Left cardiac atrium (tissue), 4 donors: Measurements from ENCODE around the gene FASTKD1. TPM values are rescaled to one million over a fixed set of nuclear protein-coding genes. Genes with fewer than 3 reads are reported as not detected.
"Not testable (repeated sequence)": the region's sequence is repeated elsewhere in the genome, so short reads cannot be mapped to it uniquely, and the experiment has no call there.

Experiments
- ATAC-seq, 2 donors: fragments of 200-7000 bp; cut with Tn5 transposase; one replicate each; pipeline ENCODE4 v1.9.1; 2020; ENCODE audit warnings: mild to moderate bottlenecking in 2 of 2, moderate library complexity in 2 of 2
- DNase-seq: peaks from one replicate; pipeline ENCODE4 v3.0.0-alpha.2; 2020
- intact Hi-C, 2 donors: fragments of 100-400 bp; cut with DNase I; formaldehyde crosslinking; loops; one replicate each; pipeline versions ENCODE4 v1.14.1 to v1.15.1; 2022 to 2023
- long read RNA-seq: library from polyadenylated mRNA; unstranded; transcript quantifications from one replicate; pipeline ENCODE4 v2.0.0, GENCODE V29; 2021
- total RNA-seq, 2 donors: library from RNA; stranded (reverse); fragmentation: NEBNext Ultra II Directional; extraction: Animal tissue kit (Norgen Biotek cat#: 25700); gene quantifications; one replicate each; pipeline ENCODE4 v1.2.1, GENCODE V29; 2021
- donor health status: DM: no; HTN: yes; CAD: no.
- donor health status: DM: no; HTN: yes; CAD: no; lungs with severe emphysema.
- donor health status: DM: yes; HTN: yes; CAD: no.
- donor health status: Dilated cardiomyopathy.

The FASTKD1 gene, protein sequence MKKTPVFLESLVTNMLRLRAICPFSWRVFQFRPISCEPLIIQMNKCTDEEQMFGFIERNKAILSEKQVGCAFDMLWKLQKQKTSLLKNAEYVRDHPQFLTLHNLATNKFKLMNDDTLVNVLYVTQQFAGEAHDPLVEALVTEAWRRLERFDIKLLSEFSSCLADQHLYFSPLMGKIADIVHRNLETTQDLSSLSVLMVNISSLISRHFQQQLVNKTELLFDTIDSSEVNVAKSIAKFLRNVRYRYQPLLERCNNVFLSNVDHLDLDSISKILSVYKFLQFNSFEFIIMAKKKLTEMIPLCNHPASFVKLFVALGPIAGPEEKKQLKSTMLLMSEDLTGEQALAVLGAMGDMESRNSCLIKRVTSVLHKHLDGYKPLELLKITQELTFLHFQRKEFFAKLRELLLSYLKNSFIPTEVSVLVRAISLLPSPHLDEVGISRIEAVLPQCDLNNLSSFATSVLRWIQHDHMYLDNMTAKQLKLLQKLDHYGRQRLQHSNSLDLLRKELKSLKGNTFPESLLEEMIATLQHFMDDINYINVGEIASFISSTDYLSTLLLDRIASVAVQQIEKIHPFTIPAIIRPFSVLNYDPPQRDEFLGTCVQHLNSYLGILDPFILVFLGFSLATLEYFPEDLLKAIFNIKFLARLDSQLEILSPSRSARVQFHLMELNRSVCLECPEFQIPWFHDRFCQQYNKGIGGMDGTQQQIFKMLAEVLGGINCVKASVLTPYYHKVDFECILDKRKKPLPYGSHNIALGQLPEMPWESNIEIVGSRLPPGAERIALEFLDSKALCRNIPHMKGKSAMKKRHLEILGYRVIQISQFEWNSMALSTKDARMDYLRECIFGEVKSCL
- 10 to 100 TPM; 45.1 to 66.4 TPM for total RNA-seq
- long read RNA-seq, transcript FASTKD1-204 (15 exons, 2,967 nt), result major isoform, 17 of 37 reads
- long read RNA-seq, partial matches to known transcripts, result 5 of 37 reads
- long read RNA-seq, other reads (novel, unspliced or antisense), result 13 of 37 reads

DNA sequence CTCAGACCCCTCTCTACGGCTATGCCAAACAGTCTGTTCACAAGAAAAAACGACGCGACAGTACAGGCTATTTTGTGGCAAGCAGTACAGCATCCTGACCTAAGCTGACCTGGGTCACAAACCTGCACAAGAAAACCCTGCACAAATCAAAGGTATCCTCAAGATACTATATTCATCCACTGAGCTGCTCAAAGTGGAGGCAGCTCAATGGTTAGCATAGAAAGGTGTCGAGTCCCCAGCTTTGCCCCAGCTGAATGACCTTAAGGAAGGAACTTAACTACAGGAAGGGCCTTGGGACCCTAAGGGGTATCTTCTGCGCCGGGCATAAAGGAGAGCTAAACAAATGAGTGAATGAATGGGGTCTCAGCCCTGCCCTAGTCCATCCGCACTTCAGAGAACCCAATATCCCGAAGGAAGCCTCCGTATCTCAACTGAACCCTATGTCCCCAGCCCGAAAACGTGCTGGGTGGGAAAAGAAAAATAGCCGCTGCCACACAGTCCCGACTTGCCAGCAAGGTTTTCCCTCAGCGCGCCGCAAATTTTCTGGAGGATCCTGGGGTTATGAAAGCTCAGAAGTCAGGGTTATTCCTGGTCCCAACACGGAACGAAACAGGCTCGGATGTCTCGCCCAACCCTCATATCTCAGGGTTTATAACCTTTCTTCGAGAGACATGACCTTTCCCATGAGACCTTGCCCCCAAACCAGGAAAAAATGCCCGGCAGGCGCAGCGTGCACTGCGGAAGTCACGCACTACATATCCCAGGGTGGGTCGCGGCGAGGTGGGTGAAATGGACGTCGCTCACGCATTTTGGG is at the start of gene FASTKD1:
Gene FASTKD1 (minus strand): TSS at position 706 of the 814 bp plus-strand sequence. CDS start 1,836 bp downstream, outside the sequence.
- ATAC-seq, result peak; percentile 100
- peak; percentile 94 for DNase-seq
- intact Hi-C loops, result no loop called here

DNA sequence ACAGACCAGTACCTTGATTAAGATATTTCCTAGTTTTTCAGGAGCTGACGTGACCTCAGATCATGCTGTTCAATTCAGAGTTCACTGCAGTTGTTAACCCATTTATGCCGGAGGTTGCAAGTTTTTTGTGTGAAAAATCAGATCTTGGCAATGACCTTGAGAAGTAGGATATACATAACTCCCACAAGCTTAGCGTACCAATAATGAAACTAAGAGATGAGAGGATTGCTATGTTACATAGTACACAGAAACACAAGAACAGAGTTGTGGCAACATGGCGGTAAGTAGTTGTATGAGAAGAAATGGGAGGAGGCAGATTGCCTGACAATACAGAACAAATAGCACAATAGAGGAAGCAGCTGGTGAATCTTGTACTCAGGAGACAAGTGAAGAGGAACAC is 49.6 kb upstream of the FASTKD1 start:
- DNase-seq (no peak), ATAC-seq (no peak)
- intact Hi-C loops, result no loop called here

DNA sequence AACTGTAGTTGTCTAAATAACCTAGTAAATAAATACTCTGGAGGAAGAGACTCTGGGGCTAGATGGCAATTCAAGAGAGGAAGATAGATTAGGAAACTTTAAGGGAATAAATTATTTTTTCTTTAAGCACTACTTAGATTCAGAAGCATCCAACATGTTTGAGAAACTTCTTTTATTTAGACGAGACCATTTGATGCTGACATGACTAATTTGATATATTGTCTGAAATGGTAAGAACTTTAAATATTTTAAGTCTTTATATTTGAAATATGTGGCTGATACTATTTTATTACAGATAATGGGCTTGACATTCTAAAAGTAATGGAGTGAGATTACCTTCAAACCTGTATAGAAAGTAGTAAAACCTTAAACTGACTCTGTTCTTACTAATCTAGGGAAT is 46.8 kb upstream of the FASTKD1 start:
- DNase-seq (no peak), ATAC-seq (no peak)
- intact Hi-C loops, result no loop called here

DNA sequence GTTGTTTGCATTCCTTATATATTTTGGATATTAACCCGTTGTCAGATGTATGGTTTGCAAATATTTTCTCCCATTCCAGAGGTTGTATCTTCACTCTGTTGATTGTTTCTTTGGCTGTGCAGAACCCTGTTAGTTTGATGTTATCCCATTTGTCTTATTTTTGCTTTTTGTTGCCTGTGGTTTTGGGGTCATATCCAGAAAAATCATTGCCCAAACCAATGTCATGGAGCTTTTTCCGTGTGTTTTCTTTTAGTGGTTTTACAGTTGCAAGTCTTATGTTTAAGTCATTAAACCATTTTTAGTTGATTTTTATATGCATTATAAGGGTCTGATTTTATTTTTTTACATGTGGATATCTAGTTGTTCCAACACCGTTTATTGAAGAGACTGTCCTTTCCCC is 46.3 kb upstream of the FASTKD1 start:
- DNase-seq, result no peak
- ATAC-seq, result no peak
- intact Hi-C loops, result no loop called here

DNA sequence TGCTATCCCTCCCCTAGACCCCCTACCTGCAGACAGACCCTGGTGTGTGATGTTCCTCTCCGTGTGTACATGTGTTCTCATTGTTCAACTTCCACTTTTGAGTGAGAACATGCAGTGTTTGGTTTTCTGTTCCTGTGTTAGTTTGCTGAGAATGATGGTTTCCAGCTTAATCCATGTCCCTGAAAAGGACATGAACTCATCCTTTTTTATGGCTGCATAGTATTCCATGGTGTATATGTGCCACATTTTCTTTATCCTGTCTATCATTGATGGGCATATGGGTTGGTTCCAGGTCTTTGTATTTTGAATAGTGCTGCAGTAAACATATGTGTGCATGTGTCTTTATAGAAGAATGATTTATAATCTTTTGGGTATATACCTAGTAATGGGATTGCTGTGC is 42.3 kb upstream of the FASTKD1 start:
- DNase-seq, intact Hi-C loops, ATAC-seq: not testable (repeated sequence)

DNA sequence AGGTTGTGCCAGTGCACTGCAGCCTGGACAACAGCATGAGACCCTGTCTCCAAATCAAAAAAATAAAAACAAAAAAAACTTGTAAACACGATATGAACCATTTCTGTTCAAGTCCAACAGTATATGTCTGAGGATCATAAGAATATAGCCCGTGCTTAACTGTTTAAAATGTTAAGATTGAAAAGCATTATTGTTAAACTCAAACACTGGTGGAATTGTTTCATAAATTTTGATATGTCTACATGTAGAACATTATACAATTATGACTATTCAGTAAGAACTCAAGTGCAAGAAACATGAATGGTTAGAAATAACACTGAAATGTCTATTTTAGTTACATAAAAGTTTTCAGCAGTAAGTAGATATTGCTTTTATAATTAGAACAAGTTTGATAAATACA is 40.2 kb upstream of the FASTKD1 start:
- ATAC-seq, result no peak
- DNase-seq, result no peak
- intact Hi-C loops, result no loop called here

DNA sequence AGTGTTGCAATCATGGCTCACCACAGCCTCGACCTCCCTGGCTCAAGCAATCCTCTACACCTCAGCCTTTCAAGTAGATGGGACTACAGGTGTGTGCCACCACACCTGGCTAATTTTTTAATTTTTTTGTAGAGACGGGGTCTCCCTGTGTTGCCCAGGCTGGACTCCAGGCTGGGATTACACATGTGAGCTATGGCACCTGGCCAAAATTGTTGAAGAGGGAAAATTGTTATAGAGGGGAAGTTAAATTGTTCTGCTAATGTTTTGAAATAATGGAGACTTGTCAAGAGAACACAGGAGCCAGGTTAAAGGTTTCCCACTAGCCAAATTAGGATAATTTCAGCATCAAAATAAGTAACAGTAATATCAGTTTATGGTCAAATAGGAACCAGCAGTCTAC is 35.6 kb upstream of the FASTKD1 start:
- no peak for DNase-seq
- no peak for ATAC-seq
- intact Hi-C loops, result no loop called here

DNA sequence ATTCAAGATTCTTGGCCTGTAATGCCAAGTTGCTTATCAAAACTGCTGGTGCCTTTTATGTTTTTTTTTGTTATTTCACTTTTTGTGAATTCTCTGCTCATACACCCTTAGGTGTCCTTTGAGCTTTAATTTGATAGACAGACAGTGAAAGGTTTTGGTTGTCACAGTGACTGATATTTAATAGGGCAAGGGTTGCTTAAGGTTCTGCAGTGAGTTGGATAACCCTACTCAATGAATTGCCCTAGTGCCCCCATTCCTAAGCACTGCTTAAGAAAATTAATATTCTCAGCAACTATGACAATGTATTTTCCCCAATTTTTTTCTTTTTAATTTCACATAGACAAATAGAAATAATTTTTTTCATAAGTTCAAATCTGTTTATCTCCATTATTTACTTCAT is 25.9 kb upstream of the FASTKD1 start:
- intact Hi-C loops, result no loop called here
- no peak for ATAC-seq
- no peak for DNase-seq

DNA sequence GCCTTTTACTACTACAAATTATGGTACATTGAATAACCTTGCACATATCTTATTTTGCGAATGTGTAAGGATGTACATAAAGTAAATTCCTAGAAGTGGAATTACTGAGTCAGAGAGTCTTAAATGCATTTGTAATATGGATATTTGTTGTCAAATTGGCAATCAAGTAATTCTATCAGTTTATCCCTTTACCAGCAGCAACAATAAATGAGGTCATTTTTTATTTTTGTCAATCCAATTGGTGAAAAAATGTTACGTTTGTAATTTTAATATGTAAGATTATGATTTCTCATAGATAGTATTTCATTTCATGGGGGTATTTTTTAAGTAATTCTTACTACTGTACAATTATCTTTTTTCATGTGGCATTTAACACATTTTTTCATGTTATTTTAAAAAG is 25.3 kb upstream of the FASTKD1 start:
- intact Hi-C loops, result no loop called here
- DNase-seq (no peak), ATAC-seq (no peak)

DNA sequence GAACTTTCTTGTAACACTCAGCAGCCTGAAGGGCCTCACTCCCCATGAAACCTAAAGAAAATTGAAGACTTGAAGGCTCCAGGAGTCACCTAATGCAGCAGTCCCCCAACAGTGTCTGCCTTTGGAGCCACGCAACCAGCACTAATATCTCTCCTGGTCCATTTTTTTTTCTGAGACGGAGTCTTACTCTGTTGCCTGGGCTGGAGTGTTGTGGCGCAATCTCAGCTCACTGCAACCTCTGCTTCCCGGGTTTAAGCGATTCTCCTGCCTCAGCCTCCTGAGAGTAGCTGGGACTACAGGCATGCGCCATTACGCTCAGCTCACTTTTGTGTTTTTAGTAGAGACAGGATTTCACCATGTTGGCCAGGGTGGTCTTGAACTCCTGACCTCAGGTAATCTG is 22.9 kb upstream of the FASTKD1 start:
- DNase-seq, intact Hi-C loops, ATAC-seq: not testable (repeated sequence)

DNA sequence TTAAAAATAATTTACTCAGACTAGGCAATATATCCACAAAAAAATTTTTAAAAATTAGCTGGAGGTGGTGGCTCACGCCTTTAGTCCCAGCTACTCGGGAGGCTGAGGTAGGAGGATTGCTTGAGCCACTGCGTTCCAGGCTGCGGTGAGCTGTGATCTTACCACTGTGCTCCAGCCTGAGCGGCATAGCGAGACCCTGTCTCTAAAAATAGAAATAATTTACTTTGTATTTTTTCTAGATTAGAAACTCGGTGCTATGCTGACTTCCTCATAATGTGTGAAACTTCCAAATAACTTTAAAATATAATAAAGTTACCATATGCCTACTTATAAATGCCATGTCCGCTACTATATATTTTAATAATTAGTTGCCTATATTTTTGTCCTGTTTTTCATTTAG is 17.1 kb upstream of the FASTKD1 start:
- DNase-seq (no peak), ATAC-seq (no peak)
- intact Hi-C loops, result no loop called here

DNA sequence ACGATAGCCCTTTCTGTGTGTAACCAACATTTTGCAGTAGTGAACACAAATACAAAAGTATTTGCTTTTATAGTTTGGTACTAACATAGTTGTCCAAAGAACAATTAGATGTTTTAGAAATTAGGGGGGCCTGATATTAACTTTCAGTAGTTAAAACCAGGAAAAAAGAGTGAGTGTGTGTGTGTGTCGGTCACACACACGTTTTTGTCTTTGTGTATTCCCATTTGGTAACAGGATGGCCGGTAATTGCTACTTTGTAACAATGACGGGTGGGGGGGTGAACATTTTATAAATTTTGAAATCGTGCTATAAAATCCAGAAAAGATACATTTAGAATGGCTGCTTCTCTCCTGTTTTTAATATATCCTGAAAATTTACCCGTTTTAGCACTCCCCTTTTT is 12.0 kb upstream of the FASTKD1 start:
- intact Hi-C loops, result no loop called here
- no peak for ATAC-seq
- DNase-seq, result no peak

DNA sequence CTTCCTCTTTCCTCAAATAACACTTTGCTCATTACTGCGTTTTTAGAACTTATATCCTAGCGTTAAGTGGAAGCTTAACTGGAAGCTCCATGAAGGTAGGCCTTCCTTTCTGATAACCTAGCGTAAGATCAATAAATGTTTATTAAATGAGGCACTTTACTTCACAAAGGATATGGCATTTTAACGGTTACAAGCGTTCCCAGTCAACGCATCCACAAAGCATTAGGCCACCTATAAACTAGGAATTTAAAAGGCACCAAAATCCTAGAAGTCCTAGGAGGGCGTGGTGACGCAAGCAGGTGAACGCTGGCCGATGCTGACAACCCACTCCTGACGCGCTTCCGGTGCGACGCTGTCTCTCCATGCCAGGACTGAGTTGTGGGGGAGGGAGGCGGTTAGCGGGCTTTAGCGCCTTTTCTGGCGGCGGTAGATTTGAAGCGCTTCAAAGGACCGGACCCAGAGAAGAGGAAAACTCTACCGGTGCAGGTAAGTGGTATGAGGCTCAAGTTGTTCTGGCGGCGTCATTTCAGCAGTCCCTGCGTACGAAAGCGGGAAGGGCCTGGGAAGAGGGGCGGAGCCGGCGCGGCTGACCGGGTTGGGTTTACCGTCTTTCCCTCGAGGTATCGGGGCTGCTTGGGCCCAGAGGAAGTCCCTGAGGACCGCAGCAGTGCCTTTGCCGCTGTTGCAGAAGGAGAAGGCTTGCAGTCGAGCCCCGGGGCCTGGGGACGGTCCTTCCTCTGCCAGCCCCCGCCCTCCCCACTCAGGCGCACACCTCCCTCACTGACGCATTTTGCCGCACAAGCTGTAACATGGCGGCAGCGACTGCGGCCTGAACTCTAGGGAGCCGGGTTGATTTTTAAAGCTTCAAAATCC is 10.6 kb upstream of the FASTKD1 start, which contains the start of gene PPIG:
Gene PPIG (plus strand): TSS at position 347 of the 873 bp plus-strand sequence. CDS start 19,691 bp downstream, outside the sequence.
- DNase-seq, result peak; percentile 93
- intact Hi-C loops, result no loop called here
- ATAC-seq, result peak; percentile 98 to 99

DNA sequence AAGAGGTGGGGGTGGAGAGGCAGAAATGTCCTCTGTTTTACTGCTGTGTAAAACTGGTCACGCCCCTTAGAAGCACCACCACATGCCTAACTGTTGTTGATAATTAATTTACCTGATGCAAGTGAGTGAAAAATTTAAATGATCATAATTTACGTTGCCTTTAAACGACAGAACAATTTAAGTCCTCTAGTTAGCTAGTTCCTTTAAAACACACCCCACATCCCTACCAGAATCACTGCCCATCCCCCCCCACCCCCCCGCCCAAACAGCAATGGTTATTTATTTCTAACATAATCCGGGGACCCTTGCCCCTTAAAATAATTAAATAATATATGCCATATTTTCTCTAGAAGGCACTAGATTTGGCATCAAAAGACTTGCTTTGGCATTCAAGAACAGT is 9.9 kb upstream of the FASTKD1 start:
- DNase-seq, result no peak
- ATAC-seq, result no peak
- intact Hi-C loops, result no loop called here

DNA sequence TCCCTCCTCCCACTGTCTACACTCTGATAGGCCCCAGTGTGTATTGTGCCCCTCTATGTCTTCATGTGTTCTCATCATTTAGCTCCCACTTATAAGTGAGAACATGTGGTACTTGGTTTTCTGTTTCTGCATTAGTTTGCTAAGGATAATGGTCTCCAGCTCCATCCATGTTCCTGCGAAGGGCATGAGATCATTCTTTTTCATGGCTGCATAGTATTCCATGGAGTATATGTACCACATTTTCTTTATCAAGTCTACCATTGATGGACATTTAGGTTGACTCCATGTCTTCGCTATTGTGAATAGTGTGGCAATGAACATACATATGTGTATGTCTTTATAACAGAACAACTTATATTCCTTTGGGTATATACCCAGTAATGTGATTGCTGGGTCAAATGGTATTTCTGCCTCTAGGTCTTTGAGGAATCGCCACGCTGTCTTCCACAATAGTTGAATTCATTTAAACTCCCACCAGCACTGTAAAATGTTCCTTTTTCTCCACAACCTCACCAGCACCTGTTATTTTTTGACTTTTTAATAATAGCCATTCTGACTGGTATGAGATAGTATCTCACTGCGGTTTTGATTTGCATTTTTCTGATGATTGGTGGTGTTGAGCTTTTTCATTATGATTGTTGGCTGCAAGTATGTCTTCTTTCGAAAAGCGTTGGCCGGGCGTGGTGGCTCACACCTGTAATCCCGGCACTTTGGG is 9.0 kb upstream of the FASTKD1 start:
- DNase-seq, intact Hi-C loops, ATAC-seq: not testable (repeated sequence)

DNA sequence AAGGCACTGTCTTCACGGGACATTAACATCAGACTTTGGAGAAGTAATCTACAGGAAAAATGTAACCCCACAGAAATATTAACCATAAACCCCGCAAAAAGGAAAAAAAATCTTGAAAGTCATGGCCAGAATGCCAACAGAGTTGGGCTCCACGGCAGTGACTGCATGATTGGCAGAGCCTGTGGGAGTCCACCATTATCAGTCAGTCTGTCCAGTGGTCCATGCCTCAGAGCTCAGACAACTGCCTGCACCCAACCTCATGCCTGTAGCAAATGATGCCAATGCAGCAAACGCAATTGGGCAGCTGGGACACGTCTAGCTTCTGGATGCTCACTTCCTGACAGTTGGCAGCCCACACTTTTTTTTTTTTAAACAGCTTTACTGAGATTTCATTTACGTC is 5.4 kb upstream of the FASTKD1 start:
- DNase-seq, result no peak
- no peak for ATAC-seq
- intact Hi-C loops, result no loop called here

DNA sequence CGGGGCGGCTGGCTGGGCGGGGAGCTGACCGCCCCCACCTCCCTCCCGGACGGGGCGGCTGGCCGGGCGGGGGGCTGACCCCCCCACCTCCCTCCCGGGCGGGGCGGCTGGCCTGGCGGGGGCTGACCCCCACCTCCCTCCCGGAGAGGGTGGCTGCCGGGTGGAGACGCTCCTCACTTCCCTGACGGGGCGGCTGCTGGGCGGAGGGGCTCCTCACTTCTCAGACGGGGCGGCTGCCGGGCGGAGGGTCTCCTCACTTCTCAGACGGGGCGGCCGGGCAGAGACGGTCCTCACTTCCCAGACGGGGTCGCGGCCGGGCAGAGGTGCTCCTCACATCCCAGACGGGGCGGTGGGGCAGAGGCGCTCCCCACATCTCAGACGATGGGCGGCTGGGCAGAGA is 1.6 kb upstream of the FASTKD1 start:
- ATAC-seq, DNase-seq, intact Hi-C loops: not testable (repeated sequence)

DNA sequence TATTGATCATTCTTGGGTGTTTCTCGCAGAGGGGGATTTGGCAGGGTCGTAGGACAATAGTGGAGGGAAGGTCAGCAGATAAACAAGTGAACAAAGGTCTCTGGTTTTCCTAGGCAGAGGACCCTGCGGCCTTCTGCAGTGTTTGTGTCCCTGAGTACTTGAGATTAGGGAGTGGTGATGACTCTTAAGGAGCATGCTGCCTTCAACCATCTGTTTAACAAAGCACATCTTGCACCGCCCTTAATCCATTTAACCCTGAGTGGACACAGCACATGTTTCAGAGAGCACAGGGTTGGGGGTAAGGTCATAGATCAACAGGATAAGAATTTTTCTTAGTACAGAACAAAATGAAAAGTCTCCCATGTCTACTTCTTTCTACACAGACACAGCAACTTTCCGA is 874 bp upstream of the FASTKD1 start:
- ATAC-seq, DNase-seq, intact Hi-C loops: not testable (repeated sequence)
